NOMO-1 treated with dmso at 0.1 percent for 144 hours (cell line): Measurements from ENCODE around the gene TJAP1.

Experiments used
- DNase-seq: peaks from one replicate; lab custom pipeline; 2025; ENCODE audit not compliant: unreplicated experiment; lab: John Stamatoyannopoulos, UW

TJAP1 gene

GRCh38 chr6:43503443-43503842 is 26.1 kb downstream of the TJAP1 start:
- DNase-seq: no peak

GRCh38 chr6:43504756-43505593 is 27.6 kb downstream of the TJAP1 start:
- no peak for DNase-seq

- DNase-seq: no peak
These were observed 28.3 kb downstream of the TJAP1 start for GRCh38 chr6:43505718-43506117.

GRCh38 chr6:43506171-43506570 is 28.8 kb downstream of the TJAP1 start:
- DNase-seq: no peak

- DNase-seq: peak; percentile 58
These were observed 29.5 kb downstream of the TJAP1 start for GRCh38 chr6:43506667-43507471.

GRCh38 chr6:43508481-43509141 is 31.2 kb downstream of the TJAP1 start:
- DNase-seq: no peak

GRCh38 chr6:43509142-43509983 is 32.0 kb downstream of the TJAP1 start:
- DNase-seq: no peak

- DNase-seq: peak; percentile 10
These were observed 32.8 kb downstream of the TJAP1 start, which contains the start of gene LRRC73 for GRCh38 chr6:43509984-43510826. Gene LRRC73, minus strand, starts transcription at chr6:43510346. Its CDS starts 561 bp downstream, at chr6:43509785.

- DNase-seq: no peak
These were observed 33.4 kb downstream of the TJAP1 start for GRCh38 chr6:43510827-43511163.

- DNase-seq: no peak
These were observed 34.5 kb downstream of the TJAP1 start for GRCh38 chr6:43511824-43512415.

GRCh38 chr6:43515808-43516207 is 38.4 kb downstream of the TJAP1 start:
- DNase-seq: no peak

- DNase-seq: no peak
These were observed 39.0 kb downstream of the TJAP1 start for GRCh38 chr6:43516367-43516696.

GRCh38 chr6:43516697-43517504 is 39.5 kb downstream of the TJAP1 start, which contains the start of the genes POLR1C and YIPF3:
Gene POLR1C, plus strand, starts transcription at chr6:43517089. Its CDS starts 21 bp downstream, at chr6:43517110.
Gene YIPF3, minus strand, starts transcription at chr6:43516926. Its CDS starts 119 bp downstream, at chr6:43516807.
- peak; percentile 98 for DNase-seq

GRCh38 chr6:43517505-43518357 is 40.4 kb downstream of the TJAP1 start:
- no peak for DNase-seq

GRCh38 chr6:43520097-43520496 is 42.7 kb downstream of the TJAP1 start:
- no peak for DNase-seq

- DNase-seq: no peak
These were observed 44.5 kb downstream of the TJAP1 start for GRCh38 chr6:43521836-43522235.

- no peak for DNase-seq
These were observed 45.3 kb downstream of the TJAP1 start for GRCh38 chr6:43522547-43523261.
